PFSK-1 (cell line): ENCODE results near the gene PGGT1B.

Experiments used
- FOXP2 ChIP-seq: optimal IDR thresholded peaks from 2 replicates; pipeline ENCODE3; 2011; ENCODE audit warnings: borderline replicate concordance, control low read depth, inconsistent platforms; ENCODE audit not compliant: insufficient read depth; ENCODE audit errors: extremely low read length, extremely low read depth
- POLR2AphosphoS5 ChIP-seq: IDR thresholded peaks from 2 replicates; pipeline ENCODE4 v1.6.1; 2012; ENCODE audit warnings: low read depth, mild to moderate bottlenecking, control low read depth, low read length, moderate library complexity
- SIN3A ChIP-seq: IDR thresholded peaks from 2 replicates; pipeline ENCODE4 v1.6.1; 2012; ENCODE audit warnings: mild to moderate bottlenecking, low read length, moderate library complexity, borderline replicate concordance; ENCODE audit not compliant: insufficient read depth
- TAF1 ChIP-seq: IDR thresholded peaks from 2 replicates; pipeline ENCODE4 v1.6.1; 2012; ENCODE audit warnings: low read length, control low read depth, borderline replicate concordance; ENCODE audit not compliant: insufficient read depth
- TF ChIP-seq, protein P1 (sequence below), 2 experiments: IDR thresholded peaks; 2 replicates each; pipeline versions ENCODE4 v1.6.1 to v1.8.0; 2011 to 2012; ENCODE audit warnings: low read depth in 2 of 2, low read length in 2 of 2, control low read depth in 1 of 2, inconsistent platforms in 1 of 2, mild to moderate bottlenecking in 1 of 2, moderate library complexity in 1 of 2; ENCODE audit not compliant: insufficient read depth in 1 of 2

The PGGT1B gene

DNA sequence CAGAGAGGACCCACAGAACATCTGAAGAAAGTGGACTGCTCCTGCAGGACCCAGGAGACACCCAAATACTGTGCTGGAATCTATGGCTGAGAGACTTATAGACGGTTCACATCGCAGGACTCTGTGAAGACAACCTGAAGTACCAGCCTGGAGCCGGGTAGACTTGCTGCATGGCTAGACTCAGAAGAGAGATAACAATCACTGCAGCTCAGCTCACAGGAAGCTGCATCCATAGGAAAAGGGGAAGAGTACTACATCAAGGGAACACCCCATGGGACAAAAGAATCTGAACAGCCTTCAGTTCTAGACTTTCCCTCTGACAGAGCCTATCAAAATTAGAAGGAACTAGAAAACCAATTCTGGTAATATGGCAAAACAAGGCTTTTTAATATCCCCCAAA lies 66.5 kb downstream of the PGGT1B start:
- TF ChIP-seq POLR2AphosphoS5 (no peak), SIN3A (no peak), TAF1 (no peak)
- TF ChIP-seq, protein P1, sequence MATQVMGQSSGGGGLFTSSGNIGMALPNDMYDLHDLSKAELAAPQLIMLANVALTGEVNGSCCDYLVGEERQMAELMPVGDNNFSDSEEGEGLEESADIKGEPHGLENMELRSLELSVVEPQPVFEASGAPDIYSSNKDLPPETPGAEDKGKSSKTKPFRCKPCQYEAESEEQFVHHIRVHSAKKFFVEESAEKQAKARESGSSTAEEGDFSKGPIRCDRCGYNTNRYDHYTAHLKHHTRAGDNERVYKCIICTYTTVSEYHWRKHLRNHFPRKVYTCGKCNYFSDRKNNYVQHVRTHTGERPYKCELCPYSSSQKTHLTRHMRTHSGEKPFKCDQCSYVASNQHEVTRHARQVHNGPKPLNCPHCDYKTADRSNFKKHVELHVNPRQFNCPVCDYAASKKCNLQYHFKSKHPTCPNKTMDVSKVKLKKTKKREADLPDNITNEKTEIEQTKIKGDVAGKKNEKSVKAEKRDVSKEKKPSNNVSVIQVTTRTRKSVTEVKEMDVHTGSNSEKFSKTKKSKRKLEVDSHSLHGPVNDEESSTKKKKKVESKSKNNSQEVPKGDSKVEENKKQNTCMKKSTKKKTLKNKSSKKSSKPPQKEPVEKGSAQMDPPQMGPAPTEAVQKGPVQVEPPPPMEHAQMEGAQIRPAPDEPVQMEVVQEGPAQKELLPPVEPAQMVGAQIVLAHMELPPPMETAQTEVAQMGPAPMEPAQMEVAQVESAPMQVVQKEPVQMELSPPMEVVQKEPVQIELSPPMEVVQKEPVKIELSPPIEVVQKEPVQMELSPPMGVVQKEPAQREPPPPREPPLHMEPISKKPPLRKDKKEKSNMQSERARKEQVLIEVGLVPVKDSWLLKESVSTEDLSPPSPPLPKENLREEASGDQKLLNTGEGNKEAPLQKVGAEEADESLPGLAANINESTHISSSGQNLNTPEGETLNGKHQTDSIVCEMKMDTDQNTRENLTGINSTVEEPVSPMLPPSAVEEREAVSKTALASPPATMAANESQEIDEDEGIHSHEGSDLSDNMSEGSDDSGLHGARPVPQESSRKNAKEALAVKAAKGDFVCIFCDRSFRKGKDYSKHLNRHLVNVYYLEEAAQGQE (IDR thresholded peaks at IDR 0.05; ENCODE audit: insufficient read depth in 1 of 2, low read depth in 2 of 2, low read length in 2 of 2), result no peak

DNA sequence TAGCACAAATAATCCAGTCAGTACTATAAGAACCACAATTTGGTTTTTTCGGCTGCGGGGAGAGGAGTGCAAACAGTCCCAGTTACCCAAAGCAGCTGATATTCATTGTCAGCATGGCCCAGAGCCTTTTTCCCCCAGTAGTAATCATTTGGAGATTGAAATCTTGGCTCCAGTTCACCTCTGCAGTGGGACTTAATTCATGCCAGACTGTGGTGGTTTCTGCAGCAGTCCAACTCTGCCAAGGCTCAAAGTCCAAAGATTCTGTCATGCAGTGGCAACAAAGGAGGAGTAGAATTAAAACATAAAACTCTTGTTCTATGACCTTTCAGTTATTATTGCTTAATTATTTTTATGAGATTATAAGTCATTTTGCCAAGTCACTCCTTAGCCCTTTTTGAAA lies 68.0 kb downstream of the PGGT1B start:
- TF ChIP-seq POLR2AphosphoS5 (no peak), TAF1 (no peak)

DNA sequence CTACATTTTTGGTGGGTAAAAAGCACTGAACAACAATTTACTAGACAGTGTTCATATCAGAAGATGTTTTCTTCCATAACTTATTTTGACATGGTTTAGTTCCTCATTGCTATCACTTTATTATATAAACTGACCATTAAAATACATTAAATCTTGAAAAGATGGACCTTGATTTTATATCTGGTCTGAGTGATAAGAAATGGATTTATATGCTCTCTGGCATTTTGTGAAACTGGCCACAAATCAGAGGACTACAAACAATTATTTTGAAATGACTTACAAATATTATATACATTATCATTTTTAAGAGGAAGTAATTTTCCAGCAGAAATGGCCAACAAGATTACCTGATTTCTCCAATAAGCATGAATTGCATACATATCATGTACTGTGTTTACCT lies 69.4 kb downstream of the PGGT1B start:
- TF ChIP-seq FOXP2 (no peak), TAF1 (no peak), SIN3A (no peak), POLR2AphosphoS5 (no peak)
- TF ChIP-seq, protein P1 (IDR thresholded peaks at IDR 0.05; ENCODE audit: insufficient read depth in 1 of 2, low read depth in 2 of 2, low read length in 2 of 2), result no peak

GRCh38 chr5:115192098-115192497 lies 70.6 kb downstream of the PGGT1B start:
- TF ChIP-seq, protein P1 (IDR thresholded peaks at IDR 0.05; ENCODE audit: insufficient read depth in 1 of 2, low read depth in 2 of 2, low read length in 2 of 2), result no peak
- no peak for TF ChIP-seq POLR2AphosphoS5
- TF ChIP-seq TAF1, result no peak
- no peak for TF ChIP-seq FOXP2
- no peak for TF ChIP-seq SIN3A

GRCh38 chr5:115191474-115192031 lies 71.1 kb downstream of the PGGT1B start:
- no peak for TF ChIP-seq SIN3A
- TF ChIP-seq FOXP2, result no peak
- TF ChIP-seq TAF1, result no peak
- no peak for TF ChIP-seq POLR2AphosphoS5
- TF ChIP-seq, protein P1 (IDR thresholded peaks at IDR 0.05; ENCODE audit: insufficient read depth in 1 of 2, low read depth in 2 of 2, low read length in 2 of 2), result no peak

GRCh38 chr5:115190388-115190787 lies 72.3 kb downstream of the PGGT1B start:
- TF ChIP-seq, protein P1 (IDR thresholded peaks at IDR 0.05; ENCODE audit: insufficient read depth in 1 of 2, low read depth in 2 of 2, low read length in 2 of 2), result no peak
- no peak for TF ChIP-seq SIN3A
- TF ChIP-seq POLR2AphosphoS5, result no peak
- TF ChIP-seq TAF1, result no peak
- TF ChIP-seq FOXP2, result no peak
